ENCODE results near the gene ANXA2R. TPM values are rescaled to one million over a fixed set of nuclear protein-coding genes. Genes with fewer than 3 reads are reported as not detected.

ANXA2R gene
- total and polyA plus RNA-seq, 9 of the 15 experiments (the other 6 are each of a cell fraction or from before 2014, with no cell fraction given), result 2.1 to 4.8 (median 3.4) TPM

DNA sequence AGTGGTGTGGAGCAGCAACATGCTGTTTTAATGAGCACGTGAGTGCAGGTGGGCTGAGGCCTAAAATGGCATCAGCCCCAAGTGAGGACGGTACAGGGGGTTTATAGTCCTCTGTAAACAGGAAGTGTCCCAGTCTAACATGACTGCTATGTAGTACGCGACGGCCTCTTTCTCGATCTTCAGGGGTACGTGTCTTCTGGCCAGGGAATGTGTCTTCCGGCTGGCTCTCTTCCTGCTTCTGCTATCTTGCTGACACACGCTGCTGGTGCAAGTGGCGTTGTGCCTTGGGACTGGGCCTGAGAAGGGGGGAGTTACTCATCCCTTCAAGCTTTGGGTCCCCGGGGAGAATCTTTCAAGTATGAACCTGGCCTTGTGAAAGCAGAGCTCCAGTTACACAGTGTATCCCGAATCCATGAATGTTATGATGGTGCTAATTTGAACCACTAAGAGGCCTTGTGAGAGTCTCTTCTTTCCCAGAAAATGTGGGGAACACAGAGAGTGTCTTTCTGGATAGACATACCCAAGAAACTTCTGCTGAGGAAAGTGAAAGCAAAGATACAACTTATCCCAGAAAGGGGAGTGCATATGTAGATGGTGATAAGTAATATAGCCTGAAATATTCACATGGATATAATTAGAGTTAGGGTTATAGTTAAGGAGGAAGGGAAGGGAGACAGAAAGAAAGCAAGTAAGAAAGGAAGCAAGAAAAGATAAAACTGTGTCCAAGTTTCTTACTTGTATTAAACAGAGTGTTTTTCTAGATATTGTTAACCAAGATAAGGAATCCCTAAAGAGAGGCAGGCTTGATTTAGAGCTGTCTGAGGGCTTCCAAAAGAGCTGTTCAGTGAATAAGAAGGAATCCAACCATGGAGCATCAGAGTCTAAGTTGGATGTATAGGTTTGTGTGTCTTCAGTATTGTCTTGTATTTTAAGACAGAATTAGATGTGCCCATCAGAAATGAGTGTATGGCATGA is 35.5 kb upstream of the ANXA2R start (continued):
- TF ChIP-seq NR2C1 (IDR thresholded peaks at IDR 0.05) (no peak; the same call in 1 of the 2 replicates), NR2C1 (tag; IDR thresholded peaks at IDR 0.05) (peak; percentile 76), U2AF1 (optimal IDR thresholded peaks at IDR 0.05; ENCODE audit: low read depth, low read length) (no peak), SAP30 (IDR thresholded peaks at IDR 0.05; ENCODE audit: borderline replicate concordance, insufficient read depth, low read depth, low read length, poor library complexity, severe bottlenecking) (no peak), MTA3 (IDR thresholded peaks at IDR 0.05; ENCODE audit: borderline replicate concordance) (peak; percentile 81), ZNF76 (CRISPR knock-in tag; IDR thresholded peaks at IDR 0.05; ENCODE audit: borderline replicate concordance) (no peak), KDM4B (IDR thresholded peaks at IDR 0.05; ENCODE audit: borderline replicate concordance in 2 of 2, low read depth in 1 of 2) (no peak), HNRNPH1 (optimal IDR thresholded peaks at IDR 0.05; ENCODE audit: low read depth, low read length) (no peak), TBL1XR1 (IDR thresholded peaks at IDR 0.05; ENCODE audit: low read length in 2 of 2) (peak in 1 of 2 experiments; percentile 22; a peak in 1 of 4 replicates), CBFB (CRISPR knock-in tag; IDR thresholded peaks at IDR 0.05) (no peak), HCFC1 (IDR thresholded peaks at IDR 0.05; ENCODE audit: low read depth, low read length) (0 out of 2 replicates have a peak, but pooled peaks have one; percentile 26), KLF16 (IDR thresholded peaks at IDR 0.05) (0 out of 2 replicates have a peak, but pooled peaks have one; percentile 20), RCOR1 (IDR thresholded peaks at IDR 0.05; ENCODE audit: borderline replicate concordance in 1 of 2, low read depth in 2 of 2, low read length in 2 of 2) (peak in 1 of 2 experiments; percentile 31; a peak in 1 of 4 replicates), MAZ (CRISPR knock-in tag; conservative IDR thresholded peaks at IDR 0.05 in 1 of 2, IDR thresholded peaks at IDR 0.05 in 1 of 2) (peak; percentile 44 to 64)
- TF ChIP-seq, protein P1, sequence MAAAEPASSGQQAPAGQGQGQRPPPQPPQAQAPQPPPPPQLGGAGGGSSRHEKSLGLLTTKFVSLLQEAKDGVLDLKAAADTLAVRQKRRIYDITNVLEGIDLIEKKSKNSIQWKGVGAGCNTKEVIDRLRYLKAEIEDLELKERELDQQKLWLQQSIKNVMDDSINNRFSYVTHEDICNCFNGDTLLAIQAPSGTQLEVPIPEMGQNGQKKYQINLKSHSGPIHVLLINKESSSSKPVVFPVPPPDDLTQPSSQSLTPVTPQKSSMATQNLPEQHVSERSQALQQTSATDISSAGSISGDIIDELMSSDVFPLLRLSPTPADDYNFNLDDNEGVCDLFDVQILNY (CRISPR knock-in tag; IDR thresholded peaks at IDR 0.05), result no peak
- TF ChIP-seq, protein P2, sequence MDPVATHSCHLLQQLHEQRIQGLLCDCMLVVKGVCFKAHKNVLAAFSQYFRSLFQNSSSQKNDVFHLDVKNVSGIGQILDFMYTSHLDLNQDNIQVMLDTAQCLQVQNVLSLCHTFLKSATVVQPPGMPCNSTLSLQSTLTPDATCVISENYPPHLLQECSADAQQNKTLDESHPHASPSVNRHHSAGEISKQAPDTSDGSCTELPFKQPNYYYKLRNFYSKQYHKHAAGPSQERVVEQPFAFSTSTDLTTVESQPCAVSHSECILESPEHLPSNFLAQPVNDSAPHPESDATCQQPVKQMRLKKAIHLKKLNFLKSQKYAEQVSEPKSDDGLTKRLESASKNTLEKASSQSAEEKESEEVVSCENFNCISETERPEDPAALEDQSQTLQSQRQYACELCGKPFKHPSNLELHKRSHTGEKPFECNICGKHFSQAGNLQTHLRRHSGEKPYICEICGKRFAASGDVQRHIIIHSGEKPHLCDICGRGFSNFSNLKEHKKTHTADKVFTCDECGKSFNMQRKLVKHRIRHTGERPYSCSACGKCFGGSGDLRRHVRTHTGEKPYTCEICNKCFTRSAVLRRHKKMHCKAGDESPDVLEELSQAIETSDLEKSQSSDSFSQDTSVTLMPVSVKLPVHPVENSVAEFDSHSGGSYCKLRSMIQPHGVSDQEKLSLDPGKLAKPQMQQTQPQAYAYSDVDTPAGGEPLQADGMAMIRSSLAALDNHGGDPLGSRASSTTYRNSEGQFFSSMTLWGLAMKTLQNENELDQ (CRISPR knock-in tag; IDR thresholded peaks at IDR 0.05; ENCODE audit: borderline replicate concordance), result no peak
- TF ChIP-seq, protein P3, sequence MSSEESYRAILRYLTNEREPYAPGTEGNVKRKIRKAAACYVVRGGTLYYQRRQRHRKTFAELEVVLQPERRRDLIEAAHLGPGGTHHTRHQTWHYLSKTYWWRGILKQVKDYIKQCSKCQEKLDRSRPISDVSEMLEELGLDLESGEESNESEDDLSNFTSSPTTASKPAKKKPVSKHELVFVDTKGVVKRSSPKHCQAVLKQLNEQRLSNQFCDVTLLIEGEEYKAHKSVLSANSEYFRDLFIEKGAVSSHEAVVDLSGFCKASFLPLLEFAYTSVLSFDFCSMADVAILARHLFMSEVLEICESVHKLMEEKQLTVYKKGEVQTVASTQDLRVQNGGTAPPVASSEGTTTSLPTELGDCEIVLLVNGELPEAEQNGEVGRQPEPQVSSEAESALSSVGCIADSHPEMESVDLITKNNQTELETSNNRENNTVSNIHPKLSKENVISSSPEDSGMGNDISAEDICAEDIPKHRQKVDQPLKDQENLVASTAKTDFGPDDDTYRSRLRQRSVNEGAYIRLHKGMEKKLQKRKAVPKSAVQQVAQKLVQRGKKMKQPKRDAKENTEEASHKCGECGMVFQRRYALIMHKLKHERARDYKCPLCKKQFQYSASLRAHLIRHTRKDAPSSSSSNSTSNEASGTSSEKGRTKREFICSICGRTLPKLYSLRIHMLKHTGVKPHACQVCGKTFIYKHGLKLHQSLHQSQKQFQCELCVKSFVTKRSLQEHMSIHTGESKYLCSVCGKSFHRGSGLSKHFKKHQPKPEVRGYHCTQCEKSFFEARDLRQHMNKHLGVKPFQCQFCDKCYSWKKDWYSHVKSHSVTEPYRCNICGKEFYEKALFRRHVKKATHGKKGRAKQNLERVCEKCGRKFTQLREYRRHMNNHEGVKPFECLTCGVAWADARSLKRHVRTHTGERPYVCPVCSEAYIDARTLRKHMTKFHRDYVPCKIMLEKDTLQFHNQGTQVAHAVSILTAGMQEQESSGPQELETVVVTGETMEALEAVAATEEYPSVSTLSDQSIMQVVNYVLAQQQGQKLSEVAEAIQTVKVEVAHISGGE (CRISPR knock-in tag; IDR thresholded peaks at IDR 0.05), result peak in 1 of 3 experiments; percentile 91; a peak in 2 of 6 replicates

Measured in K562 (cell line).